NCI-H510A (cell line): ENCODE results near the gene OSBPL9.
"Not testable (repeated sequence)": the region's sequence is repeated elsewhere in the genome, so short reads cannot be mapped to it uniquely, and the experiment has no call there.

ENCODE experiments used
- DNase-seq: peaks from one replicate; lab custom pipeline; 2025; lab: John Stamatoyannopoulos, UW

The OSBPL9 gene

GRCh38 chr1:51792864-51793263, 176.0 kb downstream of the OSBPL9 start:
- no peak for DNase-seq

- DNase-seq: no peak
Observed at GRCh38 chr1:51794260-51794659, 177.4 kb downstream of the OSBPL9 start.

DNA sequence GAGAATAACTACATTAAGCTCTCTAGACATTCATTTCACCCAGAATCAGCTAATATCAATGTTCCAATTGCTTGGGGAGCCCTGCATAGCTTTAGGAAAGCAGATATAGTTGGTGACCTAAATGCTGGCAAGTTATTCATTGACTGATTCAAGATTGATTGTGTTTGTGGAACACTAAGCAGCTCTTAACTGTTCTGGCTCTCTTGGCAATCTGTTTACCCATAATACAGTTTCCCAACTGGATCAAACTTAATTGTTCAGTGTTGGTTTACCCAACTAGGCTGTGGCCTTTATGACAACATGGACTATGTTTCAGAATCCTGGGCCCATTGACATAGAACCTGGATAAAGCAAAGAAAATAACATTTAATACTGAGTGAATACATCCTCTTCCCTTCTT, 178.0 kb downstream of the OSBPL9 start:
- no peak for DNase-seq

DNA sequence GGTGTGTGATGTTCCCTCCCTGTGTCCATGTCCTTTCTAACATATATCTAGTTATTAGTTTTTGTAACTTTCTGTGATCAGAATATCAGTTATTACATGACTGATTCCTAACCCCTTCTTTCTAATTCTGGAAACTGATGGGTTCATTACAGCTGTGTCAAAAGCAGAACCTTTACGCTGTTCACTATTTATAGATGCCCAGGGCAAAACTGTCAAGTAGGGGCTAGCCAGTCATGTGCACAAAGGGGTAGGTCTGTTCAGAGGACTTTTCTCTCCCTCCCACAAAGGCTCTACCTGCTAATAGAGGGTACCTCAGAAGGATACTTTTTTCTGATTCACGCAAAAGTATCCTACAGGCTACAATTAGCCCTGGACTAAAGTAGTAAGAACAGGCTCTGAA, 182.5 kb downstream of the OSBPL9 start:
- no peak for DNase-seq

- no peak for DNase-seq
Observed at GRCh38 chr1:51814513-51814912, 197.6 kb downstream of the OSBPL9 start.

- DNase-seq: no peak
Observed at GRCh38 chr1:51818487-51818886, 201.6 kb downstream of the OSBPL9 start.

GRCh38 chr1:51819021-51819420, 202.1 kb downstream of the OSBPL9 start:
- not testable (repeated sequence) for DNase-seq

DNA sequence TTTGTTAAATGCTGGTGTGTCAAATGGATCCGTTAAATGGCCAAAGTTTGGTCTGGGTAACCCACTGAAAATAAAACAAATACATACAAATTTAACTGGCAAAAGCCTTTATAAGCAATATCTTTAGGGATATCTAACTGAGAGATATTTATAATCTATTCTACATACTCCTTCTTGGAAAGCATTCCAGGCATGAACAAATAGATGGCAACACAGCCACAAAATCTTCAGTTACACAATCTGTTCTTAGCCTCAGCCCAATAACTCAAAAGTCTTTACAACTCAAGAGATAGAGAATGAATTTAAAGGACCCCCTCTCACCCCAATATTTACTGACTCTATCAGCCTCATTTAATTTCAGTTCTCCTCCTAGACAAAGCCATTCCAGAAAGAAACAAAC, 202.9 kb downstream of the OSBPL9 start:
- DNase-seq: no peak

GRCh38 chr1:51829058-51829457, 212.2 kb downstream of the OSBPL9 start:
- no peak for DNase-seq

GRCh38 chr1:51833700-51834099, 216.8 kb downstream of the OSBPL9 start:
- DNase-seq: no peak

- no peak for DNase-seq
Observed at GRCh38 chr1:51837243-51837642, 220.4 kb downstream of the OSBPL9 start.
